NCI-H748 (cell line): Measurements from ENCODE around the gene BIRC6.
A peak's percentile ranks its signal among the peaks of the same experiment; 100 is the strongest.
"Not testable (repeated sequence)": the region's sequence is repeated elsewhere in the genome, so short reads cannot be mapped to it uniquely, and the experiment has no call there.

ENCODE experiments used
- DNase-seq: peaks from one replicate; lab custom pipeline; 2025; ENCODE audit not compliant: unreplicated experiment; lab: John Stamatoyannopoulos, UW

BIRC6 gene, protein sequence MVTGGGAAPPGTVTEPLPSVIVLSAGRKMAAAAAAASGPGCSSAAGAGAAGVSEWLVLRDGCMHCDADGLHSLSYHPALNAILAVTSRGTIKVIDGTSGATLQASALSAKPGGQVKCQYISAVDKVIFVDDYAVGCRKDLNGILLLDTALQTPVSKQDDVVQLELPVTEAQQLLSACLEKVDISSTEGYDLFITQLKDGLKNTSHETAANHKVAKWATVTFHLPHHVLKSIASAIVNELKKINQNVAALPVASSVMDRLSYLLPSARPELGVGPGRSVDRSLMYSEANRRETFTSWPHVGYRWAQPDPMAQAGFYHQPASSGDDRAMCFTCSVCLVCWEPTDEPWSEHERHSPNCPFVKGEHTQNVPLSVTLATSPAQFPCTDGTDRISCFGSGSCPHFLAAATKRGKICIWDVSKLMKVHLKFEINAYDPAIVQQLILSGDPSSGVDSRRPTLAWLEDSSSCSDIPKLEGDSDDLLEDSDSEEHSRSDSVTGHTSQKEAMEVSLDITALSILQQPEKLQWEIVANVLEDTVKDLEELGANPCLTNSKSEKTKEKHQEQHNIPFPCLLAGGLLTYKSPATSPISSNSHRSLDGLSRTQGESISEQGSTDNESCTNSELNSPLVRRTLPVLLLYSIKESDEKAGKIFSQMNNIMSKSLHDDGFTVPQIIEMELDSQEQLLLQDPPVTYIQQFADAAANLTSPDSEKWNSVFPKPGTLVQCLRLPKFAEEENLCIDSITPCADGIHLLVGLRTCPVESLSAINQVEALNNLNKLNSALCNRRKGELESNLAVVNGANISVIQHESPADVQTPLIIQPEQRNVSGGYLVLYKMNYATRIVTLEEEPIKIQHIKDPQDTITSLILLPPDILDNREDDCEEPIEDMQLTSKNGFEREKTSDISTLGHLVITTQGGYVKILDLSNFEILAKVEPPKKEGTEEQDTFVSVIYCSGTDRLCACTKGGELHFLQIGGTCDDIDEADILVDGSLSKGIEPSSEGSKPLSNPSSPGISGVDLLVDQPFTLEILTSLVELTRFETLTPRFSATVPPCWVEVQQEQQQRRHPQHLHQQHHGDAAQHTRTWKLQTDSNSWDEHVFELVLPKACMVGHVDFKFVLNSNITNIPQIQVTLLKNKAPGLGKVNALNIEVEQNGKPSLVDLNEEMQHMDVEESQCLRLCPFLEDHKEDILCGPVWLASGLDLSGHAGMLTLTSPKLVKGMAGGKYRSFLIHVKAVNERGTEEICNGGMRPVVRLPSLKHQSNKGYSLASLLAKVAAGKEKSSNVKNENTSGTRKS (N-terminal part only)

DNA sequence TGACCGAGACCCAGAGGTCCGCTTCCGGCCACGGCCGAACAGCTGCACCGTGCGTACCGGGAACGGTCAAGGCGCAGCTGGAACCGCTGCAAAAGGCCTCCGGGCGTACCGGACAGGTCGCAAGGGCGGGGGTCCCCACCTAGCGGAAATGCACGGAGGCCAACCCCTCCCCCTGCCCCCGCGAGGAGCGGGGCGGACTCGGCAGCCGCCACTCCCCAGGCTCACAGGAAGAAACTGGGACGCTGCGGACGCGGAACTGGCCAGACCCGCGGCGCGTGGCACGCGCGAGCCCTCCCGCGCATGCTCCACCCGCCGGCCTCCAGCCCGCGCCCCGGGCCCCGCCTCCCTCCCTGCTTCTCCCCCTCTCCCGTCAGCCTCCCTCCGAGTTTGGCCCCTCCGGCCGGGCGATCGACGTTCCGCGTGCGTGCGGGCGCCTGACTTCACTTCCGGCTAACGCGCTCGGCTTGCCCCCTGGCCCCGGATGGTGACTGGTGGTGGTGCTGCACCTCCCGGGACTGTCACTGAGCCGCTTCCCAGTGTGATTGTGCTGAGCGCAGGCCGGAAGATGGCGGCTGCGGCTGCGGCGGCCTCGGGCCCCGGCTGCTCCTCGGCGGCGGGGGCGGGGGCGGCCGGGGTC lies at the start of gene BIRC6:
BIRC6 (plus strand) TSS at position 343 of the 637 bp plus-strand sequence; CDS start at position 482, 139 bp downstream.
- DNase-seq = peak; percentile 93

GRCh38 chr2:32310577-32310976 lies 46.2 kb upstream of the BIRC6 start:
- DNase-seq = no peak

DNA sequence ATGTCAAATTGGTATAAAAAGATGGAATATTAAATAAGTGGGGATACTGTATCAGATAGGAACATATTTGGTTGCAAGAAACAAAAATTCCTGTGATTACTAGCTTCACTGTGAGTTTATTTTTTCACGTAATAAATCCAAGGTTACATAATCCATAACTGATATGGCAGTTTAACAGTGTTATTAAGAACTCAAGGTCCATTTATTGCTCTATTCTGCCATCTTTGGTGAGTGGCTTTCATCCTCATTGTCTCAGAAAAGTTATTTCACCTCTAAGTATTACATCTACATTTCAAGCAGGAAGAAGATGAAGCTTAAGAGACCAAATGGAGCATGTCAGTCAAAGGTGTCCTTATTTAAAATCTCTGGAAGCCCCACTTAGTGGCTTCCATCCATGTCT lies 41.9 kb upstream of the BIRC6 start:
- DNase-seq = no peak

- DNase-seq = not testable (repeated sequence)
These were observed 28.1 kb upstream of the BIRC6 start for GRCh38 chr2:32328679-32329078.

- not testable (repeated sequence) for DNase-seq
These were observed 27.4 kb upstream of the BIRC6 start for GRCh38 chr2:32329180-32329980.

GRCh38 chr2:32330136-32330535 lies 26.7 kb upstream of the BIRC6 start:
- no peak for DNase-seq

- no peak for DNase-seq
These were observed 14.0 kb upstream of the BIRC6 start for GRCh38 chr2:32342801-32343200.

GRCh38 chr2:32350797-32351196 lies 6.0 kb upstream of the BIRC6 start:
- not testable (repeated sequence) for DNase-seq

- no peak for DNase-seq
These were observed 695 bp upstream of the BIRC6 start for GRCh38 chr2:32355976-32356680.

DNA sequence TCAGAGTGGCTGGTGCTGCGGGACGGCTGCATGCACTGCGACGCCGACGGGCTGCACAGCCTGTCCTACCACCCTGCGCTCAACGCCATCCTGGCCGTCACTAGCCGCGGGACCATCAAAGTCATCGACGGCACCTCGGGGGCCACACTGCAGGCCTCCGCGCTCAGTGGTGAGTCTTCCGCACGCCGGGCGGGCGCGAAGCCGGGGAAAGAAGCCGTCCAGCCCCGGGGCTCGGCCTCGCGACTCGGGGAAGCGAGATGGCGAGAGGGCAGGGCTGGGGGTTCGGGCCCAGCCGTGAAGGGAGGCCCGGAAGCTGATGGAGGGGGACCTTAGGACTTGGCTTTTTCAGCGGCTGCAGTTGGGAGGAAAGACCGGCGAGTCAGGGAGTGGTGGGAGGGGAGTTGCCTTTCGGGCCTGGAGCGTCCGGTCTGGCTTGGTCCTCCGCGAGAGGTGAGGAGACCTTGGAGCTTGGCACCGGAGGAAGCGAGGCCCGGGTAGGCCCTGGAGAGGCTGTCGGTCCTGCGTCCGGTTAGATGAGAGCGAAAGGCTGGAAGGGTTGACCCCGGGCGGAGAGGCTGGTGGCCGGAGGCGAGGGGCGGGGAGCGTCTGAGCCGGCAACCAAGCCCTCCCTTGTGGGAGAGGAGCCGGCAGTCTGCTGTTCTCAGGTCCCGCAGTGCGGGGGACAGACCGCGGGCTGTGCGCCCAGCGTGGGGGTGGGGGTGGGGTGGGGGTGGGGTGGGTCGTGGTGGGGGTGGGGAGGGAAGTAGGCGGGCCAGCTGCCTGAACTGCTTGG lies 691 bp downstream of the BIRC6 start:
- peak; percentile 51 for DNase-seq

DNA sequence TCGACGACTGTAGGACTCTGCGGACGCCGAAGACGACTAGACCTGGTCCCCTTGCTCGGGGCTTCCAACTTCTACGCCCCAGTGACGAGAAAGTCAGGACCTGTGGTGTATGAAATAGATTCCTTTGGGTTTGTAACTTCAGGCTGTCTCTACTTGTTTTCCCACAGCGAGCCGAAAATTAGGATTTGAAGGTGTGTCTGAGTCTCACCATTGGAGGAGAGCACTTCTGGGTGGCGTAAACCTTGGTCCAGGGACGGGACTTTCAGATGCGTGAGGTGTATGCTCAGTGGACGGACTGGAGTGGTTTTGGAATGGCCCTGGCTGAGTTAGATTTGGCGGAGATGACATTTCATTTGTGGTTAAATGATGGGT lies 1.3 kb downstream of the BIRC6 start:
- peak; percentile 48 for DNase-seq

GRCh38 chr2:32360416-32360815 lies 3.6 kb downstream of the BIRC6 start:
- no peak for DNase-seq

DNA sequence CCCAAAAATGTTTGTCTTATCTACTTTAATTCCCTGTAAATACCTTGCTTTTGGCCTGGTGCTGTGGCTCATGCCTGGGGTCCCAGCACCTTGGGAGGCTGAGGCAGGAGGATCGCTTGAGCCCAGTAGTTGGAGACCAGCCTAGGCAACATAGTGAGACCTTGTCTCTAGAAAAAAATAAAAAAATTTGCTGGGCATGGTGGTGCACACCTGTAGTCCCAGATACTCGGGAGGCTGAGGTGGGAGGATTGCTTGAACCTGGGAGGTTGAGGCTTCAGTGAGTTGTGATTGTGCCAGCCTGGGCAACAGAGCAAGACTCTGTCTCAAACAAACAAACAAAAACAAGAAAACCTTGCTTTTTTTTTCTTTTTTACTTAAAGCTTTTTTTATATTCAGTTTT lies 6.2 kb downstream of the BIRC6 start:
- not testable (repeated sequence) for DNase-seq

GRCh38 chr2:32363597-32363996 lies 6.8 kb downstream of the BIRC6 start:
- no peak for DNase-seq

GRCh38 chr2:32364290-32364689 lies 7.5 kb downstream of the BIRC6 start:
- not testable (repeated sequence) for DNase-seq

DNA sequence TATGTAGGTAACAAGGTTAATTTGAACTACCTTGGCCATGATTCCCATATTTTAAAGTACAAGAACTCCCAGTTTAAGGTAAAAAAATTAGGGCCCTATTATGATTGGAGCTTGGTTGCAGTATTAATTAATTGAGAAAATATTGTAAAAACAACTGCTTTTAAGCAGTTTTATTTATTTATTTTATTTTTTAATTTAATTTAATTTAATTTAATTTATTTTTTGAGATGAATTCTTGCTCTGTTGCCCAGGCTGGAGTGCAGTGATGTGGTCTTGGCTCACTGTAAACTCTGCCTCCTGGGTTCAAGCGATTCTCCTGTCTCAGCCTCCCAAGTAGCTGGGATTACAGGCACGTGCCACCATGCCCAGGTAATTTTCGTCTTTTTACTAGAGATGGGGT lies 8.9 kb downstream of the BIRC6 start:
- DNase-seq = not testable (repeated sequence)

DNA sequence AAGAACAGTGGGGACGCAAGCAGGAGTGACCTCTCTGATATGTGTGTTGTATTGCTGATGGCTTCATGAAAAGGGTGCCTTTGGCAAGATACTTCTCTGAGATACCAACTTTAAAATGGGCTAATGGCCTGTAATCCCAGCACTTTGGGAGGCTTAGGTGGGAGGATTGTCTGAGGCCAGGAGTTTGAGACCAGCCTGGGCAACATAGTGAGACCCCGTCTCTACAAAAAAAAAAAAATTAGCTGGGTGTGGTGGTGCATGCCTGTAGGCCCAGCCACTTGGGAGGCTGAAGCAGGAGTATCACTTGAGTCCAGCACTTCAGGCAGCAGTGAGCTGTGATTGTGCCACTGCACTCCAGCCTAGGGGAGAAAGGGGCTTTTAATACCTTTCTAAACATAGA lies 9.8 kb downstream of the BIRC6 start:
- DNase-seq = no peak

GRCh38 chr2:32369222-32369621 lies 12.4 kb downstream of the BIRC6 start:
- no peak for DNase-seq
